PC-9 (cell line): ENCODE measurements around the gene CLEC16A.

Experiments
- EZH2 ChIP-seq: fragments of 200-600 bp; sonication (generic); IDR thresholded peaks from 2 replicates; pipeline ENCODE4 v1.8.0; 2017; ENCODE audit warnings: antibody characterized with exemption, low read depth
- TF ChIP-seq, protein P1 (sequence below): fragments of 200-600 bp; sonication (generic); conservative IDR thresholded peaks from 2 replicates; pipeline ENCODE4 v1.6.1; 2017; ENCODE audit warnings: mixed run types, antibody characterized with exemption, mild to moderate bottlenecking, moderate library complexity

DNA sequence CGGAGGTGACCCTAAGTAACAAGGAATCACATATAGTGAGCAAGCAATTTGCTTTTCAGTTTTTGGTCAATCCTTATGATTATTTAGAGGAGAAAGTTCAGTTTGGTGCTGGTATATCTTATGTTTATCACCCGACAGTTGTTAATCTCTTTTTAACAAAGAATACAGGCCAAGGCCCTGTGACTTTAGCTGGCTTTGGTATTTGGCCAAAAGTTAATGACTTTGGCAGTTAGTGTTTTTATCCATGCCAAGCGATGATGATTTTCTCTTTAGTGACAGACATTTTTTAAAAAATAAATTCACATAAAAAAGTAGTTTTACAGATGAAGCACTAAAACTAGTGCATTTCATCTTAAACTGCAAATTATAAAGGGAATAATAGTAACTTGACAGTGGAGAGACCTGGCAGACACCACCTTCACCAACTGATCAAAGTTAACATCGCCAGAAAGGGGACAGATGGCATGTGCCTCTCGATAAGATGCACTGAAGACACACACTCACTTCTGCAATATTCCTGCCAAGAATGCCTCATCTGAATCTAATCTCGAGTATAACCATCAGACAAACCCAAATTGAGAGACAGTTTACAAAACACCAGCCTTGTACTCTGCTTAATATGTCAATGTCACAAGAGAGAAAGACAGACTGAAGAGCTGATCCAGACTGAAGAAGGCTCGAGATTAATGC lies 9.0 kb upstream of the CLEC16A start:
- TF ChIP-seq, protein P1, sequence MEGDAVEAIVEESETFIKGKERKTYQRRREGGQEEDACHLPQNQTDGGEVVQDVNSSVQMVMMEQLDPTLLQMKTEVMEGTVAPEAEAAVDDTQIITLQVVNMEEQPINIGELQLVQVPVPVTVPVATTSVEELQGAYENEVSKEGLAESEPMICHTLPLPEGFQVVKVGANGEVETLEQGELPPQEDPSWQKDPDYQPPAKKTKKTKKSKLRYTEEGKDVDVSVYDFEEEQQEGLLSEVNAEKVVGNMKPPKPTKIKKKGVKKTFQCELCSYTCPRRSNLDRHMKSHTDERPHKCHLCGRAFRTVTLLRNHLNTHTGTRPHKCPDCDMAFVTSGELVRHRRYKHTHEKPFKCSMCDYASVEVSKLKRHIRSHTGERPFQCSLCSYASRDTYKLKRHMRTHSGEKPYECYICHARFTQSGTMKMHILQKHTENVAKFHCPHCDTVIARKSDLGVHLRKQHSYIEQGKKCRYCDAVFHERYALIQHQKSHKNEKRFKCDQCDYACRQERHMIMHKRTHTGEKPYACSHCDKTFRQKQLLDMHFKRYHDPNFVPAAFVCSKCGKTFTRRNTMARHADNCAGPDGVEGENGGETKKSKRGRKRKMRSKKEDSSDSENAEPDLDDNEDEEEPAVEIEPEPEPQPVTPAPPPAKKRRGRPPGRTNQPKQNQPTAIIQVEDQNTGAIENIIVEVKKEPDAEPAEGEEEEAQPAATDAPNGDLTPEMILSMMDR, result no peak
- no peak for TF ChIP-seq EZH2
